SK-N-SH treated with all-trans-retinoic acid at 6 μM for 48 hours (cell line): ENCODE measurements around the gene UQCRFS1.

ENCODE experiments used
- ARNTL ChIP-seq: fragments of 450-650 bp; formaldehyde crosslinking; IDR thresholded peaks from 2 replicates; pipeline ENCODE4 v1.5.0; 2020; ENCODE audit warnings: low read depth, mild to moderate bottlenecking, moderate library complexity, borderline replicate concordance
- BACH2 ChIP-seq: fragments of 250-450 bp; sonication (Bioruptor Pico); IDR thresholded peaks from 2 replicates; pipeline ENCODE4 v1.9.0; 2021; ENCODE audit warnings: mild to moderate bottlenecking, borderline replicate concordance
- CSDC2 ChIP-seq: fragments of 250-450 bp; sonication (Bioruptor Pico); IDR thresholded peaks from 2 replicates; pipeline ENCODE4 v1.5.0; 2020; ENCODE audit warnings: mild to moderate bottlenecking, moderate library complexity
- OSR1 ChIP-seq: fragments of 250-450 bp; sonication (Bioruptor Pico); IDR thresholded peaks from 2 replicates; pipeline ENCODE4 v1.8.0; 2022; ENCODE audit warnings: moderate library complexity, mild to moderate bottlenecking, inconsistent platforms
- PPARA ChIP-seq: fragments of 250-450 bp; sonication (Bioruptor Pico); IDR thresholded peaks from 2 replicates; pipeline ENCODE4 v1.5.0; 2020; ENCODE audit warnings: mild to moderate bottlenecking, borderline replicate concordance
- ZFP30 ChIP-seq: fragments of 450-650 bp; formaldehyde crosslinking; IDR thresholded peaks from 2 replicates; pipeline ENCODE4 v1.5.0; 2022; ENCODE audit warnings: mild to moderate bottlenecking, moderate library complexity
- ZNF70 ChIP-seq: fragments of 450-650 bp; formaldehyde crosslinking; IDR thresholded peaks from 2 replicates; pipeline ENCODE4 v1.5.0; 2020; ENCODE audit warnings: mild to moderate bottlenecking, moderate library complexity
- TF ChIP-seq, protein P1 (sequence below): fragments of 250-450 bp; sonication (Bioruptor Pico); IDR thresholded peaks from 2 replicates; pipeline ENCODE4 v1.8.0; 2020; ENCODE audit warnings: mild to moderate bottlenecking, moderate library complexity, borderline replicate concordance
- TF ChIP-seq, protein P2 (sequence below): fragments of 250-450 bp; sonication (Bioruptor Pico); IDR thresholded peaks from 2 replicates; pipeline ENCODE4 v1.5.0; 2020; ENCODE audit warnings: mild to moderate bottlenecking, moderate library complexity
- TF ChIP-seq, protein P3 (sequence below): fragments of 250-450 bp; sonication (Bioruptor Pico); IDR thresholded peaks from 2 replicates; pipeline ENCODE4 v1.8.0; 2021; ENCODE audit warnings: low read depth, mild to moderate bottlenecking, moderate library complexity, borderline replicate concordance

DNA sequence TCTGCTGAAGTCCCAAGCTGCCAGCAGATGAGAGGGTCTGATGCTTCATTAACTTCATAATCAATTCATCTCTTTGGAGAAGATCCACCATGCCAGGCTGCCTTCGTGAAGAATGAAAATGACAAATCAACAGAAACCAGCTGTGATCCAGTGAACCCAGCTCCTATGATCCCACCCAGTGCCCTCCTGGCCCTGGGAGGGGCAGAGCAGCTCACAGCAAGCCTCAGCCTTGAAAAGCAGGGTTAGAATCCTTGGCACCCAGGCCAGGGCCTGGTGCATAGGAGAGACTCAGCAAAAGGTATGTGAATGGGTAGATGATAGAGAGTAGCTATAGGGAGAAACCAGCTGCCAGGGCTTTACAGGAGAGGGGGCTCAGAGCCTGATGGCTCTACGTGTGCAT lies 43.6 kb upstream of the UQCRFS1 start:
- TF ChIP-seq, protein P1, sequence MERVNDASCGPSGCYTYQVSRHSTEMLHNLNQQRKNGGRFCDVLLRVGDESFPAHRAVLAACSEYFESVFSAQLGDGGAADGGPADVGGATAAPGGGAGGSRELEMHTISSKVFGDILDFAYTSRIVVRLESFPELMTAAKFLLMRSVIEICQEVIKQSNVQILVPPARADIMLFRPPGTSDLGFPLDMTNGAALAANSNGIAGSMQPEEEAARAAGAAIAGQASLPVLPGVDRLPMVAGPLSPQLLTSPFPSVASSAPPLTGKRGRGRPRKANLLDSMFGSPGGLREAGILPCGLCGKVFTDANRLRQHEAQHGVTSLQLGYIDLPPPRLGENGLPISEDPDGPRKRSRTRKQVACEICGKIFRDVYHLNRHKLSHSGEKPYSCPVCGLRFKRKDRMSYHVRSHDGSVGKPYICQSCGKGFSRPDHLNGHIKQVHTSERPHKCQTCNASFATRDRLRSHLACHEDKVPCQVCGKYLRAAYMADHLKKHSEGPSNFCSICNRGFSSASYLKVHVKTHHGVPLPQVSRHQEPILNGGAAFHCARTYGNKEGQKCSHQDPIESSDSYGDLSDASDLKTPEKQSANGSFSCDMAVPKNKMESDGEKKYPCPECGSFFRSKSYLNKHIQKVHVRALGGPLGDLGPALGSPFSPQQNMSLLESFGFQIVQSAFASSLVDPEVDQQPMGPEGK (CRISPR knock-in tag), result no peak
- TF ChIP-seq BACH2 (CRISPR knock-in tag), result no peak
- TF ChIP-seq, protein P2, sequence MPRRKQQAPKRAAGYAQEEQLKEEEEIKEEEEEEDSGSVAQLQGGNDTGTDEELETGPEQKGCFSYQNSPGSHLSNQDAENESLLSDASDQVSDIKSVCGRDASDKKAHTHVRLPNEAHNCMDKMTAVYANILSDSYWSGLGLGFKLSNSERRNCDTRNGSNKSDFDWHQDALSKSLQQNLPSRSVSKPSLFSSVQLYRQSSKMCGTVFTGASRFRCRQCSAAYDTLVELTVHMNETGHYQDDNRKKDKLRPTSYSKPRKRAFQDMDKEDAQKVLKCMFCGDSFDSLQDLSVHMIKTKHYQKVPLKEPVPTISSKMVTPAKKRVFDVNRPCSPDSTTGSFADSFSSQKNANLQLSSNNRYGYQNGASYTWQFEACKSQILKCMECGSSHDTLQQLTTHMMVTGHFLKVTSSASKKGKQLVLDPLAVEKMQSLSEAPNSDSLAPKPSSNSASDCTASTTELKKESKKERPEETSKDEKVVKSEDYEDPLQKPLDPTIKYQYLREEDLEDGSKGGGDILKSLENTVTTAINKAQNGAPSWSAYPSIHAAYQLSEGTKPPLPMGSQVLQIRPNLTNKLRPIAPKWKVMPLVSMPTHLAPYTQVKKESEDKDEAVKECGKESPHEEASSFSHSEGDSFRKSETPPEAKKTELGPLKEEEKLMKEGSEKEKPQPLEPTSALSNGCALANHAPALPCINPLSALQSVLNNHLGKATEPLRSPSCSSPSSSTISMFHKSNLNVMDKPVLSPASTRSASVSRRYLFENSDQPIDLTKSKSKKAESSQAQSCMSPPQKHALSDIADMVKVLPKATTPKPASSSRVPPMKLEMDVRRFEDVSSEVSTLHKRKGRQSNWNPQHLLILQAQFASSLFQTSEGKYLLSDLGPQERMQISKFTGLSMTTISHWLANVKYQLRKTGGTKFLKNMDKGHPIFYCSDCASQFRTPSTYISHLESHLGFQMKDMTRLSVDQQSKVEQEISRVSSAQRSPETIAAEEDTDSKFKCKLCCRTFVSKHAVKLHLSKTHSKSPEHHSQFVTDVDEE (CRISPR knock-in tag), result no peak
- no peak for TF ChIP-seq OSR1 (CRISPR knock-in tag)
- TF ChIP-seq PPARA (CRISPR knock-in tag), result no peak
- TF ChIP-seq ARNTL, result no peak
- TF ChIP-seq ZFP30 (CRISPR knock-in tag), result no peak
- no peak for TF ChIP-seq ZNF70
- TF ChIP-seq, protein P3, sequence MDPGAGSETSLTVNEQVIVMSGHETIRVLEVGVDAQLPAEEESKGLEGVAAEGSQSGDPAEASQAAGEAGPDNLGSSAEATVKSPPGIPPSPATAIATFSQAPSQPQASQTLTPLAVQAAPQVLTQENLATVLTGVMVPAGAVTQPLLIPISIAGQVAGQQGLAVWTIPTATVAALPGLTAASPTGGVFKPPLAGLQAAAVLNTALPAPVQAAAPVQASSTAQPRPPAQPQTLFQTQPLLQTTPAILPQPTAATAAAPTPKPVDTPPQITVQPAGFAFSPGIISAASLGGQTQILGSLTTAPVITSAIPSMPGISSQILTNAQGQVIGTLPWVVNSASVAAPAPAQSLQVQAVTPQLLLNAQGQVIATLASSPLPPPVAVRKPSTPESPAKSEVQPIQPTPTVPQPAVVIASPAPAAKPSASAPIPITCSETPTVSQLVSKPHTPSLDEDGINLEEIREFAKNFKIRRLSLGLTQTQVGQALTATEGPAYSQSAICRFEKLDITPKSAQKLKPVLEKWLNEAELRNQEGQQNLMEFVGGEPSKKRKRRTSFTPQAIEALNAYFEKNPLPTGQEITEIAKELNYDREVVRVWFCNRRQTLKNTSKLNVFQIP (CRISPR knock-in tag), result no peak
- TF ChIP-seq CSDC2, result no peak
